SW480 (cell line): ENCODE data around the gene BABAM2.

Experiments
- DNase-seq: peaks from one replicate; pipeline ENCODE4 v3.0.0-alpha.2; 2016; ENCODE audit warnings: low spot score

BABAM2 gene

GRCh38 chr2:28129955-28130695 lies 239.6 kb downstream of the BABAM2 start:
- no peak for DNase-seq

GRCh38 chr2:28133778-28134177 lies 243.2 kb downstream of the BABAM2 start:
- DNase-seq = no peak

- no peak for DNase-seq
Measured at GRCh38 chr2:28134262-28134812, 243.8 kb downstream of the BABAM2 start.

- no peak for DNase-seq
Measured at GRCh38 chr2:28134857-28135256, 244.3 kb downstream of the BABAM2 start.

- no peak for DNase-seq
Measured at GRCh38 chr2:28135324-28135723, 244.8 kb downstream of the BABAM2 start.

- no peak for DNase-seq
Measured at GRCh38 chr2:28135799-28136198, 245.3 kb downstream of the BABAM2 start.

GRCh38 chr2:28136556-28136955 lies 246.0 kb downstream of the BABAM2 start:
- DNase-seq = no peak

GRCh38 chr2:28137221-28137620 lies 246.7 kb downstream of the BABAM2 start:
- DNase-seq = no peak

GRCh38 chr2:28142386-28142785 lies 251.9 kb downstream of the BABAM2 start:
- no peak for DNase-seq

GRCh38 chr2:28148000-28148399 lies 257.5 kb downstream of the BABAM2 start:
- DNase-seq = no peak

- DNase-seq = no peak
Measured at GRCh38 chr2:28148566-28148965, 258.0 kb downstream of the BABAM2 start.

- no peak for DNase-seq
Measured at GRCh38 chr2:28150236-28150915, 259.8 kb downstream of the BABAM2 start.

GRCh38 chr2:28150994-28151393 lies 260.5 kb downstream of the BABAM2 start:
- no peak for DNase-seq

- DNase-seq = no peak
Measured at GRCh38 chr2:28152585-28153280, 262.2 kb downstream of the BABAM2 start.

GRCh38 chr2:28153851-28154250 lies 263.3 kb downstream of the BABAM2 start:
- DNase-seq = no peak

- no peak for DNase-seq
Measured at GRCh38 chr2:28155086-28155485, 264.6 kb downstream of the BABAM2 start.

- peak; percentile 22 for DNase-seq
Measured at GRCh38 chr2:28155627-28156026, 265.1 kb downstream of the BABAM2 start.

GRCh38 chr2:28158791-28159190 lies 268.3 kb downstream of the BABAM2 start:
- no peak for DNase-seq

GRCh38 chr2:28160986-28161425 lies 270.5 kb downstream of the BABAM2 start:
- DNase-seq = peak; percentile 86

- no peak for DNase-seq
Measured at GRCh38 chr2:28161466-28161865, 270.9 kb downstream of the BABAM2 start.

GRCh38 chr2:28162564-28162963 lies 272.0 kb downstream of the BABAM2 start:
- DNase-seq = no peak

GRCh38 chr2:28163028-28163427 lies 272.5 kb downstream of the BABAM2 start:
- DNase-seq = no peak
